ENCODE data around the gene PSMF1. TPM values are rescaled to one million over a fixed set of nuclear protein-coding genes. Genes with fewer than 3 reads are reported as not detected.
A peak's percentile ranks its signal among the peaks of the same experiment; 100 is the strongest.
"Not testable (repeated sequence)": the region's sequence is repeated elsewhere in the genome, so short reads cannot be mapped to it uniquely, and the experiment has no call there.

The PSMF1 gene
- total RNA-seq, 5 donors from 2014 or later (not counting 1 experiment from before 2014, with no cell fraction given): 106 to 142 (median 127) TPM

DNA sequence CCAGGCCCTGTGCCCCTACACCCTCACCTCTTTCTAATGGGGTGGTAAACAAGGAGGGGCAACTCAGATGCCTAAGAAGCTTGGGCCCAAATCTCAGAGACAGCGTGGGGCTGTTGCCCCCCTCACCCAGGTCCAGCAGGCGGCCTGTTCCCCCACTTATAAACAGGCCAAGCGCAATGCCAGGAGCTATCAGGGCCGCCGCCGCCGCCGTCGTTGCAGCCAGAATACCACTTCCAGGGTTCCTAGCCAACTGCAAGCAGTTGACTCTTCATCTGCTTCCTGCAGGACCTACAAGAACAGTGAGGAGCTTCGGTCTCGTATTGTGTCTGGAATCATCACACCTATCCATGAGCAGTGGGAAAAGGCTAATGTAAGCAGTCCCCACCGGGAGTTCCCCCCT, 16.4 kb downstream of the PSMF1 start:
- POLR2A ChIA-PET: no interaction called here
- Mint-ChIP-seq H3K9me3 (peaks cover 0 to 5% (median 0%) of the 10 kb centered on the region in 3 donors), H3K36me3 (peaks cover 88% of the 10 kb centered on the region), H3K4me3 (no peak overlapping the region), H3K27ac (no peak overlapping the region), H3K27me3 (no peaks in the 10 kb centered on the region), H3K4me1 (peaks cover 40 to 43% (median 40%) of the 10 kb centered on the region in 3 donors)
- DNase-seq: no peak
- no peak overlapping the region for H3K27ac ChIP-seq (ENCODE audit: low read length)
- H3K36me3 ChIP-seq (ENCODE audit: control insufficient read depth in 2 of 2, extremely low read depth in 1 of 2, insufficient read depth in 1 of 2, low read length in 1 of 2): peaks cover 4 to 75% of the 10 kb centered on the region in 2 donors
- CTCF ChIA-PET: no interaction called here
- no peaks in the 10 kb centered on the region for H3K4me1 ChIP-seq (ENCODE audit: control insufficient read depth in 1 of 2, extremely low read depth in 1 of 2, insufficient read depth in 2 of 2, low read length in 2 of 2)
- H3K9me3 ChIP-seq: no peaks in the 10 kb centered on the region
- no peak overlapping the region for H3K4me3 ChIP-seq (ENCODE audit: control insufficient read depth in 1 of 2, extremely low read depth in 1 of 2, low read length in 1 of 2)
- WGBS (ENCODE audit: insufficient coverage): 100% methylated on average over 7 of the region's 12 CpGs
- no peaks in the 10 kb centered on the region for H3K27me3 ChIP-seq (replicated peaks in 1 of 2; ENCODE audit: control insufficient read depth in 2 of 2, extremely low read depth in 1 of 2, insufficient read depth in 2 of 2, low read length in 1 of 2)
- no peak for ATAC-seq (replicated peaks in 1 of 4)

DNA sequence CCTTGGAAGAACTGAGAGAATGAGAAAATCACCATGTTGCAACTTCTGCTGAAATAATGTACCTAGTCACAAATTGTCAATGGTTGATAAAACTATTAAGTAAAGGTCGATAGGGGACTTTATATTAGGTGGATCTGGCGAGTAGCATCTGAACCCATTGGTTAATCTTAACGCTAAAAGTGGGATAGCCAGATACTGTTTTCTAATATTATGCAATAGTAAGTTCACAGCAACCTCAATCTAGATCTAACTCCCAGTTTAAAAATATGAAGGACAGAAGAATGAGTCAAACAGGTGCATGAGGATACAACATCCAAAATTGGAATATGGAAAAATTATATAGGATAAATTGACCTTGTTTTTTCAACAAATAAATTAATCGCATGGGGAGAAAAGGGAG, 18.8 kb downstream of the PSMF1 start:
- Mint-ChIP-seq H3K4me1 (peaks cover 18 to 25% (median 20%) of the 10 kb centered on the region in 3 donors), H3K36me3 (peaks cover 81% of the 10 kb centered on the region), H3K27me3 (no peaks in the 10 kb centered on the region), H3K9me3 (peaks cover 0 to 5% (median 0%) of the 10 kb centered on the region in 3 donors), H3K4me3 (no peak overlapping the region), H3K27ac (no peak overlapping the region)
- Histone ChIP-seq H3K36me3 (ENCODE audit: control insufficient read depth in 2 of 2, extremely low read depth in 1 of 2, insufficient read depth in 1 of 2, low read length in 1 of 2) (peaks cover 0 to 70% of the 10 kb centered on the region in 2 donors), H3K4me1 (ENCODE audit: control insufficient read depth in 1 of 2, extremely low read depth in 1 of 2, insufficient read depth in 2 of 2, low read length in 2 of 2) (no peaks in the 10 kb centered on the region), H3K9me3 (no peaks in the 10 kb centered on the region), H3K27ac (ENCODE audit: low read length) (no peak overlapping the region), H3K4me3 (ENCODE audit: control insufficient read depth in 1 of 2, extremely low read depth in 1 of 2, low read length in 1 of 2) (no peak overlapping the region), H3K27me3 (replicated peaks in 1 of 2; ENCODE audit: control insufficient read depth in 2 of 2, extremely low read depth in 1 of 2, insufficient read depth in 2 of 2, low read length in 1 of 2) (no peaks in the 10 kb centered on the region)
- DNase-seq (no peak), ATAC-seq (replicated peaks in 1 of 4) (no peak)
- ChIA-PET POLR2A (no interaction called here), CTCF (no interaction called here)
- WGBS (ENCODE audit: insufficient coverage): no CpG with 5 or more reads among the region's 4 CpGs

DNA sequence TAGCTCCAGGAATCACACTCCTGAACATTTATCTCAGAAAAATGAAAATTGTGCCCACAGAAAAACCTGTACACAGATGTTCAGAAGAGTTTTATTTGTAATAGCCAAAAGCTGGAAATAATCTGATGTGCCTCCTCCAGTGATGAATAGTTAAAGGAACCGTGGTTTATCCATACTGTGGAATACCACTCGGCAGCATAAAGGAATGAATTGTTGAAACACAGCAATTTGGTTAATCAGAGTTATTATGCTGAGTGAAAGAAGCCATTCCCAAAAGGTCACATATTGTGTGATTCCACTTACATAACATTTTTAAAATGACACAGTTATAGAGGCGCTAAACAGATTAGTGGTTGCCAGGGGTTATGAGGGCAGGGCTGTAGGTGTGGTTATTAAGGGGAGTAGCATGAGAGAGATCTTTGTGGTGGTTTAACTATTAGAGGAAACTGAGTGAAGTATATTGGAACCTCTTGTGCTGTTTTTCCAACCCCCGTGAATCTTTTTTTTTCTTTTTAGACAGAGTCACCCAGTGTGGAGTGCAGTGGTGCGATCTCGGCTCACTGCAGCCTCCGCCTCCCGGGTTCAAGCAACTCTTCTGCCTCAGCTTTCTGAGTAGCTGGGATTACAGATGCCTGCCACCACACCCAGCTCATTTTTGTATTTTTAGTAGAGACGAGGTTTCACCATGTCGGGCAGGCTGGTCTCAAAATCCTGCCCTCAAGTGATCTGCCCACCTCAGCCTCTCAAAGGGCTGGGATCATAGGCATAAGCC, 26.2 kb downstream of the PSMF1 start:
- ATAC-seq (replicated peaks in 1 of 4) (no peak), DNase-seq (no peak)
- Histone ChIP-seq H3K4me1 (ENCODE audit: control insufficient read depth in 1 of 2, extremely low read depth in 1 of 2, insufficient read depth in 2 of 2, low read length in 2 of 2) (no peaks in the 10 kb centered on the region), H3K27ac (ENCODE audit: low read length) (no peak overlapping the region), H3K27me3 (replicated peaks in 1 of 2; ENCODE audit: control insufficient read depth in 2 of 2, extremely low read depth in 1 of 2, insufficient read depth in 2 of 2, low read length in 1 of 2) (no peaks in the 10 kb centered on the region), H3K9me3 (no peaks in the 10 kb centered on the region), H3K36me3 (ENCODE audit: control insufficient read depth in 2 of 2, extremely low read depth in 1 of 2, insufficient read depth in 1 of 2, low read length in 1 of 2) (peaks cover 14 to 64% of the 10 kb centered on the region in 2 donors), H3K4me3 (ENCODE audit: control insufficient read depth in 1 of 2, extremely low read depth in 1 of 2, low read length in 1 of 2) (no peak overlapping the region)
- 80% methylated on average over 1 of the region's 10 CpGs for WGBS (ENCODE audit: insufficient coverage)
- CTCF ChIA-PET: interaction anchor here in 1 of 2 donors (1.0 kb wide), 1 partner anchor 20 kb away, joined by 4 read pairs; no protein-coding TSS in a partner anchor
- POLR2A ChIA-PET: no interaction called here
- no peak overlapping the region for H3K27ac Mint-ChIP-seq
- peaks cover 77% of the 10 kb centered on the region for H3K36me3 Mint-ChIP-seq
- H3K27me3 Mint-ChIP-seq: no peaks in the 10 kb centered on the region
- no peak overlapping the region for H3K4me3 Mint-ChIP-seq
- peaks cover 18 to 40% (median 27%) of the 10 kb centered on the region in 3 donors for H3K4me1 Mint-ChIP-seq
- no peaks in the 10 kb centered on the region for H3K9me3 Mint-ChIP-seq

DNA sequence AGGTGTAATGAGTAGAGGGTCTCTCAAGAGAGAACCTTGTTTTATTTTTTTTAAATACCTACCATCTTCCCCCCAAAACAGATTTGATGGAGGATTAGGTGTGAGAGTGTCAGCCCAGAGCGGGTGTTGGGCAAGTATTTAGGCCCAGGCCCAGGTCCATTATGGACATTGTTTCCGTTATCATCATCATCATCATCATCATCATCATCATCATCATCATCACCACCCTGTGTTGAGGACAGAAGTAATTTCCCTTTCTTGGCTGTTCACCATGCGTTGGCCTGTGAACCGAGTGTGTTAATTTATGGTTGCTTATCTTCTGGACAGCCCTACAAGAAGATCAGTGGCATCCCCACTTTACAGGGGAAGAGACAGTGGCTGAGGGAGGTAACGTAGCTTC, 28.6 kb downstream of the PSMF1 start:
- DNase-seq: no peak
- ChIA-PET CTCF (no interaction called here), POLR2A (no interaction called here)
- no peak for ATAC-seq (replicated peaks in 1 of 4)
- H3K4me1 ChIP-seq (ENCODE audit: control insufficient read depth in 1 of 2, extremely low read depth in 1 of 2, insufficient read depth in 2 of 2, low read length in 2 of 2): no peaks in the 10 kb centered on the region
- H3K4me3 ChIP-seq (ENCODE audit: control insufficient read depth in 1 of 2, extremely low read depth in 1 of 2, low read length in 1 of 2): no peak overlapping the region
- Mint-ChIP-seq H3K27me3 (no peaks in the 10 kb centered on the region), H3K9me3 (no peaks in the 10 kb centered on the region), H3K4me3 (no peak overlapping the region), H3K4me1 (peaks cover 31 to 55% (median 32%) of the 10 kb centered on the region in 3 donors), H3K36me3 (peaks cover 72% of the 10 kb centered on the region), H3K27ac (no peak overlapping the region)
- H3K27ac ChIP-seq (ENCODE audit: low read length): no peak overlapping the region
- WGBS (ENCODE audit: insufficient coverage): 100% methylated on average over 1 of the region's 5 CpGs
- no peaks in the 10 kb centered on the region for H3K9me3 ChIP-seq
- H3K36me3 ChIP-seq (ENCODE audit: control insufficient read depth in 2 of 2, extremely low read depth in 1 of 2, insufficient read depth in 1 of 2, low read length in 1 of 2): peaks cover 16 to 53% of the 10 kb centered on the region in 2 donors
- no peaks in the 10 kb centered on the region for H3K27me3 ChIP-seq (replicated peaks in 1 of 2; ENCODE audit: control insufficient read depth in 2 of 2, extremely low read depth in 1 of 2, insufficient read depth in 2 of 2, low read length in 1 of 2)

DNA sequence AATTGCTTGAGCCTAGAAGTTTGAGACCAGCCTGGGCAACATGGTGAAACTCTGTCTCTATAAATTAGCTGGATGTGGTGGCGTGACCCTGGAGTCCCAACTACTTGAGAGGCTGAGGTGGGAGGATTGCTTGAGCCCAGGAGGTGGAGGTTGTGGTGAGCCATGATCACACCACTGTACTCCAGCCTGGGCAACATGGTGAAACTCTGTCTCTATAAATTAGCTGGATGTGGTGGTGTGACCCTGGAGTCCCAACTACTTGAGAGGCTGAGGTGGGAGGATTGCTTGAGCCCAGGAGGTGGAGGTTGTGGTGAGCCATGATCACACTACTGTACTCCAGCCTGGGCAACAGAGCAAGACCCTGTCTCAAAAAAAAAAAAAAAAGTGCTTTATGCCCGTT, 31.4 kb downstream of the PSMF1 start:
- H3K4me1 ChIP-seq (ENCODE audit: control insufficient read depth in 1 of 2, extremely low read depth in 1 of 2, insufficient read depth in 2 of 2, low read length in 2 of 2); H3K27ac ChIP-seq (ENCODE audit: low read length); H3K27ac Mint-ChIP-seq; POLR2A ChIA-PET; H3K4me3 ChIP-seq (ENCODE audit: control insufficient read depth in 1 of 2, extremely low read depth in 1 of 2, low read length in 1 of 2); H3K9me3 Mint-ChIP-seq; H3K4me3 Mint-ChIP-seq; H3K9me3 ChIP-seq; H3K27me3 ChIP-seq (replicated peaks in 1 of 2; ENCODE audit: control insufficient read depth in 2 of 2, extremely low read depth in 1 of 2, insufficient read depth in 2 of 2, low read length in 1 of 2); H3K27me3 Mint-ChIP-seq: not testable (repeated sequence)
- ATAC-seq (replicated peaks in 1 of 4): peak in 1 of 4 experiments; percentile 37
- peak in 1 of 35 experiments; percentile 4 for DNase-seq
- H3K36me3 ChIP-seq (ENCODE audit: control insufficient read depth in 2 of 2, extremely low read depth in 1 of 2, insufficient read depth in 1 of 2, low read length in 1 of 2): peaks cover 24 to 65% of the 10 kb centered on the region in 2 donors
- Mint-ChIP-seq H3K4me1 (peaks cover 24 to 49% (median 34%) of the 10 kb centered on the region in 3 donors), H3K36me3 (peaks cover 76% of the 10 kb centered on the region)
- WGBS (ENCODE audit: insufficient coverage): no CpG with 5 or more reads among the region's 2 CpGs
- CTCF ChIA-PET: interaction anchor here in 1 of 2 donors (0.7 kb wide), 1 partner anchor 195 kb away, joined by 4 read pairs; no protein-coding TSS in a partner anchor

DNA sequence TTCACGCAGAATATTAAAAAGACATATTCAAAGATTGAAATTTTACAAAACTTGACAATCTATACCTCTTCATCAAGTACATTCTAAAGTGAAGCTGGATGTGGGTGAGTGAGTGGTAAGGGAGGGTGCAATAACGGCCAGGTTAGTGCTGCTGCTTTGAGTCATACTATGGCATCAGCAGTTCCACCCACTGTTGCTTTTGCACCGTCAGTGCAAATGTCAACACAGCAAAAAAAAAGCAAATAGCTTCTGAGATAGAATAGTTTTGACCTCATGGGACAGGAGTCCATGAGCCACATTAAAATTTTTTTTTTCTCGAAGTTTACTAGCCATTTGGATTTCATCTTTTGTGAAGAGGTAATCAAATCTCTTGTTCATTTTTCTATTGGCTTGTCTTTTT, 31.8 kb downstream of the PSMF1 start:
- peaks cover 80% of the 10 kb centered on the region for H3K36me3 Mint-ChIP-seq
- no peak overlapping the region for H3K27ac Mint-ChIP-seq
- no CpG with 5 or more reads among the region's 4 CpGs for WGBS (ENCODE audit: insufficient coverage)
- Histone ChIP-seq H3K36me3 (ENCODE audit: control insufficient read depth in 2 of 2, extremely low read depth in 1 of 2, insufficient read depth in 1 of 2, low read length in 1 of 2) (peaks cover 24 to 67% of the 10 kb centered on the region in 2 donors), H3K4me1 (ENCODE audit: control insufficient read depth in 1 of 2, extremely low read depth in 1 of 2, insufficient read depth in 2 of 2, low read length in 2 of 2) (no peaks in the 10 kb centered on the region), H3K9me3 (no peaks in the 10 kb centered on the region), H3K27me3 (replicated peaks in 1 of 2; ENCODE audit: control insufficient read depth in 2 of 2, extremely low read depth in 1 of 2, insufficient read depth in 2 of 2, low read length in 1 of 2) (no peaks in the 10 kb centered on the region), H3K27ac (ENCODE audit: low read length) (no peak overlapping the region), H3K4me3 (ENCODE audit: control insufficient read depth in 1 of 2, extremely low read depth in 1 of 2, low read length in 1 of 2) (no peak overlapping the region)
- POLR2A ChIA-PET: interaction anchor here in 1 of 2 donors (0.6 kb wide), 1 partner anchor 297 kb away, joined by 5 read pairs; no protein-coding TSS in a partner anchor
- peaks cover 2 to 3% (median 2%) of the 10 kb centered on the region in 3 donors for H3K9me3 Mint-ChIP-seq
- ATAC-seq (replicated peaks in 1 of 4) (peak in 1 of 4 experiments; percentile 29), DNase-seq (no peak)
- CTCF ChIA-PET: interaction anchor here in 1 of 2 donors (0.7 kb wide), 1 partner anchor 195 kb away, joined by 4 read pairs; no protein-coding TSS in a partner anchor
- no peaks in the 10 kb centered on the region for H3K27me3 Mint-ChIP-seq
- no peak overlapping the region for H3K4me3 Mint-ChIP-seq
- peaks cover 24 to 45% (median 34%) of the 10 kb centered on the region in 3 donors for H3K4me1 Mint-ChIP-seq

Data from T-cell (primary cell).